ENCODE measurements around the gene SLC35F4. TPM values are rescaled to one million over a fixed set of nuclear protein-coding genes. Genes with fewer than 3 reads are reported as not detected.

SLC35F4 gene
- total RNA-seq, 1 experiment from 2014 or later: not detected

- H4K20me1 ChIP-seq (ENCODE audit: low read length): no peaks in the 10 kb centered on the region
- no peak overlapping the region for H3K27ac ChIP-seq (ENCODE audit: low read length)
- no peak overlapping the region for H2AFZ ChIP-seq (ENCODE audit: low read length)
- ChIA-PET POLR2A (ENCODE audit: unreplicated experiment) (no interaction called here), CTCF (no interaction called here)
- H3K9me2 ChIP-seq (replicated peaks; ENCODE audit: low read length): no peaks in the 10 kb centered on the region
- H3F3A ChIP-seq (ENCODE audit: low read length, unreplicated experiment): no peaks in the 10 kb centered on the region
- no peaks in the 10 kb centered on the region for H3K79me2 ChIP-seq (ENCODE audit: low read length)
- BruUV-seq (replicated peaks): no TSS peak
- no peak overlapping the region for H3K4me3 ChIP-seq (ENCODE audit: low read length)
- ATAC-seq: no peak
- intact Hi-C loops (cut with micrococcal nuclease): no loop called here
- no peak overlapping the region for H3K4me2 ChIP-seq (ENCODE audit: low read length)
- no peaks in the 10 kb centered on the region for H3K36me3 ChIP-seq (ENCODE audit: low read depth, low read length)
- H3K9me3 ChIP-seq (ENCODE audit: low read length): no peaks in the 10 kb centered on the region
- H3K27me3 ChIP-seq (ENCODE audit: low read length): peaks cover 11% of the 10 kb centered on the region
- TF ChIP-seq EZH2 (IDR thresholded peaks at IDR 0.05; ENCODE audit: low read length, unreplicated experiment) (no peak), EZH2phosphoT487 (IDR thresholded peaks at IDR 0.05; ENCODE audit: borderline replicate concordance, low read length) (no peak)
- DNase-seq: peak; percentile 32
- H3K9ac ChIP-seq (ENCODE audit: low read length): no peak overlapping the region
- H3K4me1 ChIP-seq (ENCODE audit: insufficient read depth, low read length): 0 out of 2 replicates have a peak, but pooled peaks cover 4% of the 10 kb centered on the region
These were observed 45.3 kb downstream of the SLC35F4 start for GRCh38 chr14:57820581-57820980.

GRCh38 chr14:57818511-57818910 is 47.4 kb downstream of the SLC35F4 start:
- H3F3A ChIP-seq (ENCODE audit: low read length, unreplicated experiment): no peaks in the 10 kb centered on the region
- H3K9me2 ChIP-seq (replicated peaks; ENCODE audit: low read length): no peaks in the 10 kb centered on the region
- H2AFZ ChIP-seq (ENCODE audit: low read length): no peak overlapping the region
- H3K4me3 ChIP-seq (ENCODE audit: low read length): no peak overlapping the region
- ChIA-PET CTCF (no interaction called here), POLR2A (ENCODE audit: unreplicated experiment) (no interaction called here)
- no peaks in the 10 kb centered on the region for H4K20me1 ChIP-seq (ENCODE audit: low read length)
- ATAC-seq: no peak
- H3K9ac ChIP-seq (ENCODE audit: low read length): no peak overlapping the region
- no TSS peak for BruUV-seq (replicated peaks)
- H3K4me2 ChIP-seq (ENCODE audit: low read length): no peak overlapping the region
- no peaks in the 10 kb centered on the region for H3K79me2 ChIP-seq (ENCODE audit: low read length)
- no peak overlapping the region for H3K27ac ChIP-seq (ENCODE audit: low read length)
- H3K4me1 ChIP-seq (ENCODE audit: insufficient read depth, low read length): 0 out of 2 replicates have a peak, but pooled peaks cover 4% of the 10 kb centered on the region
- intact Hi-C loops (cut with micrococcal nuclease): no loop called here
- peaks cover 20% of the 10 kb centered on the region for H3K27me3 ChIP-seq (ENCODE audit: low read length)
- no peaks in the 10 kb centered on the region for H3K36me3 ChIP-seq (ENCODE audit: low read depth, low read length)
- H3K9me3 ChIP-seq (ENCODE audit: low read length): no peaks in the 10 kb centered on the region
- DNase-seq: no peak
- no peak for TF ChIP-seq EZH2 (IDR thresholded peaks at IDR 0.05; ENCODE audit: low read length, unreplicated experiment)
- no peak for TF ChIP-seq CTCF (conservative IDR thresholded peaks at IDR 0.05; ENCODE audit: low read depth, low read length)
- TF ChIP-seq EZH2phosphoT487 (IDR thresholded peaks at IDR 0.05; ENCODE audit: borderline replicate concordance, low read length): no peak

- Histone ChIP-seq H3K79me2 (ENCODE audit: low read length) (no peaks in the 10 kb centered on the region), H3K9ac (ENCODE audit: low read length) (no peak overlapping the region), H3K4me2 (ENCODE audit: low read length) (no peak overlapping the region), H3K4me1 (ENCODE audit: insufficient read depth, low read length) (0 out of 2 replicates have a peak, but pooled peaks cover 4% of the 10 kb centered on the region), H3K27ac (ENCODE audit: low read length) (no peak overlapping the region), H3K9me3 (ENCODE audit: low read length) (no peaks in the 10 kb centered on the region), H4K20me1 (ENCODE audit: low read length) (no peaks in the 10 kb centered on the region), H2AFZ (ENCODE audit: low read length) (no peak overlapping the region), H3K4me3 (ENCODE audit: low read length) (no peak overlapping the region), H3K36me3 (ENCODE audit: low read depth, low read length) (no peaks in the 10 kb centered on the region), H3F3A (ENCODE audit: low read length, unreplicated experiment) (no peaks in the 10 kb centered on the region), H3K27me3 (ENCODE audit: low read length) (peaks cover 23% of the 10 kb centered on the region), H3K9me2 (replicated peaks; ENCODE audit: low read length) (no peaks in the 10 kb centered on the region)
- intact Hi-C loops (cut with micrococcal nuclease): no loop called here
- DNase-seq (peak; percentile 65), ATAC-seq (no peak)
- ChIA-PET CTCF (no interaction called here), POLR2A (ENCODE audit: unreplicated experiment) (no interaction called here)
- no peak for TF ChIP-seq CTCF (conservative IDR thresholded peaks at IDR 0.05; ENCODE audit: low read depth, low read length)
- TF ChIP-seq EZH2 (IDR thresholded peaks at IDR 0.05; ENCODE audit: low read length, unreplicated experiment): no peak
- TF ChIP-seq EZH2phosphoT487 (IDR thresholded peaks at IDR 0.05; ENCODE audit: borderline replicate concordance, low read length): no peak
- BruUV-seq (replicated peaks): no TSS peak
These were observed 49.2 kb downstream of the SLC35F4 start for GRCh38 chr14:57816568-57817284.
